NOMO-1 treated with DMSO at 0.1 percent for 48 hours (cell line): Measurements from ENCODE around the gene ABCA3.
"Not testable (repeated sequence)": the region's sequence is repeated elsewhere in the genome, so short reads cannot be mapped to it uniquely, and the experiment has no call there.

ENCODE experiments used
- DNase-seq: peaks from one replicate; lab custom pipeline; 2025; ENCODE audit not compliant: unreplicated experiment; lab: John Stamatoyannopoulos, UW

The ABCA3 gene

GRCh38 chr16:2263026-2263425 is 77.5 kb downstream of the ABCA3 start:
- DNase-seq, result not testable (repeated sequence)

- no peak for DNase-seq
Observed at GRCh38 chr16:2260250-2260649, 80.3 kb downstream of the ABCA3 start.

- DNase-seq, result not testable (repeated sequence)
Observed at GRCh38 chr16:2258530-2258929, 82.0 kb downstream of the ABCA3 start.

DNA sequence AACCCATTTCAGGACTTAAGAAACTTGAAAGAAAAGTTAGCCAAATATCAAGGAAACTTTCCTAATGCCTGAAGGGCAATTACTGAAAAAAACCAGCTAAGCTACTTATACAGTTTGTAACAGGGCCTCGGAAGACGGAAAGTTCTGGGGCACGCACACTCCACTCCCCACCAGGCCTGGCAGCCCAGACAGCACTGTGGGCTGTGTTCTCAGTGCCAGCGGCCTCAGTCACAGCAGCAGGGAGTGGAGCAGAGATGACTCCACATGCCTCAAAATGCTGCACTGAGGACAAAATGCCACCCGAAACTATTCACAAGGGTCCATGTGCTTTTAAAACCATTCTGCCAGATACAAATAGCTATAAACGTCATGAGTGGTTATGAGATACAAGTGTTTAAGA is 82.8 kb downstream of the ABCA3 start:
- no peak for DNase-seq

DNA sequence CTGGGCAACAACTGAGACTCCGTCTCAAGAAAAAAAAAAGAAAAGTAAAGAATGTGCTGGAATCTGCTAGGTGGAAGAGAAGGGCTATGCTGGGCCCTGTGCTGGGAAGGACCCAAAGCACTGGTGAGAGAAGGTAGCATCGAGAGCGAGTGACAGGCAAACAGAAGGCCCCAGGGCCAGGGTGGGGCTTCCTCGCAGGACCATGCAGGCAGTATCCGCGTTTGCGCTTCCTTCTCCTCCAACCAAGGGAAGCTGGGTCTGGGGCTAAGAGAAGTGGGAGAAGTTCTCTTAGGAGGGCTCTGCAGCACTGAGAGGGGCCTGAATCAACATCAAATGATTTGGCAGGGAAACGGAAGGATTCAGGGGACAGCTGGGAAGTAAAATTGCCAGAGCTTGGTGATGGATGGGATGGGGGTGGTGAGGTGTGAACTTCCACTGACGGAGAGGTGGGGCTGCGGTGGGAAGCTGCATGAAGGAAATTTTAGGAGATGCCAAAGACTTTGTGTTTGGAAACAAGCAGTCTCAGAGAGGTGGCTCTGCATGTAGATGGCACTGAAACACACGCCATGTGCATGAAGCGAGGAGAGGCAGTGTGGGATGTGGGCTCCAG is 83.9 kb downstream of the ABCA3 start:
- no peak for DNase-seq

GRCh38 chr16:2253293-2253692 is 87.2 kb downstream of the ABCA3 start:
- DNase-seq, result no peak

GRCh38 chr16:2252806-2253148 is 87.8 kb downstream of the ABCA3 start:
- DNase-seq, result no peak

DNA sequence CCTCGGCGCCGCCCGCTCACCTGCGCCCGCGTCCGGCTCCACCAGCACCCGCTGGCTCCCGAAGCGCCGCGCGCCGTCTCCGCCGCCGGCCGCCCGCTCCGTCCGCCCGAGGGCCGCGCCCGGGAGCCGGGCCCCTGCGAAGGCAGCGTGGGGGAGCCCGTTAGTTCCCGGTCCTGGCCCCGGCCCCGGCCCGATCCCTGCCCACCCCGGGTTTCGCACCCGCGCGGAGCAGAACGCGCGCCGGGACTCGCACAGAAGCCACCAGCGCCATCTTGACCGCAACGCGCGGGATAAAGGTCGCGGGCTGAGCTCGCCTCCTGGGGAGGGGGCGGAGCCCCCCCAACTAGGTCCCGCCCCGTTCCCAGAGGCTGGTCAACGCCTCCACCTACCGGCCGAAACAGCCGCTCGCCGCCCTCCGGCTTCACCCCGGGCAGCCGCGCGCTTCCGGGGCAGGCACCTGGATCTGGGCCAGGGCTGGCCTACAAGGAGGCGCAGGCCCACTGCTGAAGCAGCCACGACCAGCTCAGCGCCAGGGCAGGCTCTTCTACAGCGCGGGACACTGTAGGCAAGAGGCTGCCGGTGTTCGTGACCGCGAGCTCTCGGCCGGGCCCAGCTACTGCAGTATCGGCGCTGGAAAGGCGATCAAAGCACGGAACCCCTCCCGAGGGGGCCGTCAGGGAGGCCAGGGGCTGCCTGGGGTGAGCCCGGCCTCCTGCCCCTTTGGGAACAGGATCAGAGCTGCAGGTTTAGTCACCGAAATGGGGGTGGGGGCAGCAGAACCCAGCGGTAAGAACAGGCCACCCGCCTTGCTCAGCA is 89.0 kb downstream of the ABCA3 start, which contains the start of gene ECI1:
ECI1 (minus strand) TSS at position 292 of the 816 bp plus-strand sequence; CDS start at position 271, 21 bp downstream.
- peak; percentile 87 for DNase-seq

GRCh38 chr16:2250652-2251295 is 89.8 kb downstream of the ABCA3 start:
- DNase-seq, result peak; percentile 10

DNA sequence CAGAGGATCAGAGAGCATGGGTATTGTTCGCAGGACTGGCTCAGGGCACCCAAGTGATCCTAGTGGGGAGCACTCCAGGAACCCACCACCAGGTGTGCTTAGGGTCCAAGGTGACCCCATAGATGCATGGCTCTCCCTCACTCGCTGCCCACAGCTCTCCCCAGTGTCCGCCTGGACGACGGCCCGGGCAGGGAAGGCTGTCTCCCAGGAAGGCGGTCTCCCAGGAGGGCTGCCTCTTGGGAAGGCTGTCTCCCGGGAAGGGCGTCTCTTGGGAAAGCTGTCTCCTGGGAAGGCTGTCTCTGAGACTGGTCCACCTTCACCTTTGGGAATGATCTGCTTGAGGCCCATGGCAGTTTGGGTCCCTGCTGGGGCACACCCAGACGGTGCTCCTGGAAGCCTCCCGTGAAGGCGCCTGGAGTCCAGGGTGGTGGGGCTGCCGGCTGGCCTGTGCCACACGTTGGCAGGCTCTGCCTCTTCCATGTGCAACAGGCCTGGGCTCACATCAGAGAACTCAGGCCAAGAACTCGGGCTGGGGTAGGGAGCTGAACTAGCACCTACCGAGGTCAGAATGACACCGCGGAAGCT is 94.1 kb downstream of the ABCA3 start:
- no peak for DNase-seq

DNA sequence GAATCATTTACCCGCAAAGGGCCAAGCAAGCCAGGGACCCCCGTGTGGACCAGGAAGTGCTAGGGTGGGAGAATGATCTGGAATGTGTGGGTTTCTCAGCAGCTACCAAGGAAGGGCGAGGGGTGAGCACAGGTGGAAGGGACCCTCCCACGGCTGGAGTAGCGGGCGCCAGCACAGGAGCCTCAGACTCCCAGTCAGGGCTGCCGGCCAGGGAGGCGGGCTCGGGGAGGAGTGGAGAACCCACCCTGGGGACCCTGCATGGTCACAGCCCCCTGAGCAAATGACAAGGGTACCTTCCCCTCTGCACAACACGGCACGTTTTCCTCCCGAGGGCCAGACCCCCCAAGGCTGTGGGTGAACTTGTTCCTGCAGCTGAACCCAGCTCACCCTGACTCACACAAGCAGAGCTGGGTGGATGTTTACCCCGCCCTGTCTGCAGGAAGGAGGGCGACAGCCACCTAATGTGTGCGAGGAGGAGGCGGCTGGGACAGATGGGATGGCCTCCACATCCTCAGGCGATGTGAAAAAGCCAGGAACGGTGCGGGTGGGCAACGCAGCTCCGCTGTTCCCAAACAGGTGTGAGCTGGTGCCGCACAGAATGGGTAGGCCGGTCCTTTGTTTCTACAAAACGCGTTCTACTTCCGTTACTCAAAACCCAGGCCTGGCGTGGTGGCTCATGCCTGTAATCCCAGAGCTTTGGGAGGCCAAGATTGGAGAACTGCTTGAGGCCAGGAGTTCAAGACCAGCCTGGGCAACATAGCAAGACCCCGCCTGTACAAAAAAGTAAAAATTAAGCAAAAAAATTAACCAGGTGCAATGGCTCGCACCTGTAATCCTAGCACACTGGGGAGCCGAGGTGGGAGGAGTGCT is 95.4 kb downstream of the ABCA3 start:
- no peak for DNase-seq

GRCh38 chr16:2244301-2244700 is 96.2 kb downstream of the ABCA3 start:
- no peak for DNase-seq

DNA sequence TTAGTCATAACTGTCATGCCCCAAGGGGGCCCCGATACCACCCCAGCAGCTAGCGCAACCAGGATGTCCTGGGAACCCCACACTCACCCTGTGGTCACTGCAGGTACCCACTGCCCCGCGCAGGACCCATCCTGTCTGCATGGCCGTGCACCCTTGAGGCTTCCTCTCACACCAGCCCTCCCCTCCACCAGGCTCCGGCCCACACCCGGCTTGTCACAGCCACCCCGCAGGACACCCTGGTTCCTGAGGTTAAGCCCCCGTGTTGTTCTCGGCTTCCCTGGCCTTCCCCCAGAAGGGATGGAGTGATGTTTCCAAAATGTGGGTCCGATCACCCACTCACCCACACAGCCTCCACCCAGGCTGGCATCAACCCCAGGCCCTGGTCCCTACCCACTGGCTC is 96.7 kb downstream of the ABCA3 start:
- no peak for DNase-seq

GRCh38 chr16:2243031-2243528 is 97.4 kb downstream of the ABCA3 start:
- no peak for DNase-seq

- DNase-seq, result no peak
Observed at GRCh38 chr16:2242598-2242997, 97.9 kb downstream of the ABCA3 start.

DNA sequence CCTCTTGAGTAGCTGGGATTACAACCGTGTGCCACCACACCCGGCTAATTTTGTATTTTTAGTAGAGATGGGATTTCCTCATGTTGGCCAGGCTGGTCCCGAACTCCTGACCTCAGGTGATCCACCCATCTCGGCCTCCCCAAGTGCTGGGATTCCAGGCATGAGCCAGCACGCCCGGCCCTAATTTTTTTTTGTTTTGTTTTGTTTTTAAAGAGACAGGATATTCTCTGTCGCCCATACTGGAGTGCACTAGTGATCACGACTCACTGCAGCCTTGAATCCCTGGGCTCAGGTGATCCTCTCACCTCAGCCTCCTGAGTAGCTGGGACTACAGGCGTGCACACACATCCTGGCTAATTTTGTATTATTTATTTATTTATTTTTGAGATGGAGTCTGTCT is 100.2 kb downstream of the ABCA3 start:
- not testable (repeated sequence) for DNase-seq

GRCh38 chr16:2238838-2239675 is 101.5 kb downstream of the ABCA3 start:
- DNase-seq, result no peak

DNA sequence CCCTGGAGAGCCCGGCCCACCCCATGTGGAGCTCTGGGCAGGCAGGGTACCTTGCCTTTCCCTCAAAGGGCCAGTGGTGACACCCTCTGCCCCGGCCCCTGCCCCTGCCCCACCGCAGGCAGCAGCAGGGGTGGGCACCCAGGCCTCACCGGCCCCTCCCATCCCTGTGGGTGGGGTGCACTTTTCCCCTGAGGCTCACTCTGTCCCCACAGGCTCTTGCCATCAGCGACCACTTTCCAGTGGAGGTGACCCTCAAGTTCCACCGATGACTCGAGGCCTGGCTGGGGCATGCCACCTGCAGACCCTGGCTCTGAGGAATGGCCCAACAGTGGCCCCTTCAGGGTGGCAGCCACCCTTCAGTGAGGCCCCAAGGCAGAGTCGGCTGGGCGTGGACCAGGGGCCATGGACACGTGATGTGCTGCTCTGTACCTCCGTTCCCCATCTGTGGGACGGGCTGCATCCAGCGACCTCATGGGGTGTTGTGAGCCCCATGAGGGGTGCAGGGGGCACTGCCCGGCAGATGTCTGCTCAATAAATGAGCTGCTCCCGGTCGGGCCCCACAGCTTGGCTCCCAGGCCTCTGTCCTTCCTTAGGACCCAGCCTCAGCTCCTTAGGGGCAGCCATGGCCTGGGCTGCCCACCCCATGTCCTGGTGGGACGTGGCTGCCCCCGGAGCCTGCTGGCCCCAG is 102.2 kb downstream of the ABCA3 start:
- no peak for DNase-seq

- DNase-seq, result no peak
Observed at GRCh38 chr16:2237493-2238149, 102.9 kb downstream of the ABCA3 start.
